Peyer's patch (tissue), 4 donors: ENCODE data around the gene ZBED1.

Experiments used
- CTCF ChIP-seq, 6 experiments: fragments of 450-650 bp in 4 of 6; fragments of 200-600 bp in 2 of 6; sonication (generic) in 1 of 6; IDR thresholded peaks; one replicate each; pipeline ENCODE4 v1.5.1; 2017 to 2019; ENCODE audit warnings: antibody characterized with exemption in 6 of 6, mild to moderate bottlenecking in 3 of 6, moderate library complexity in 1 of 6
- POLR2A ChIP-seq, 2 donors: fragments of 450-650 bp; IDR thresholded peaks; one replicate each; pipeline ENCODE4 v1.5.1; 2017; ENCODE audit warnings: antibody characterized with exemption in 2 of 2, mild to moderate bottlenecking in 2 of 2, moderate library complexity in 2 of 2

GRCh38 chrX:2469196-2469685 lies 31.5 kb downstream of the ZBED1 start:
- no peak for TF ChIP-seq CTCF (IDR thresholded peaks at IDR 0.05)
- no peak for TF ChIP-seq POLR2A (IDR thresholded peaks at IDR 0.05)
